ENCODE measurements around the gene TOM1L2.

The TOM1L2 gene

DNA sequence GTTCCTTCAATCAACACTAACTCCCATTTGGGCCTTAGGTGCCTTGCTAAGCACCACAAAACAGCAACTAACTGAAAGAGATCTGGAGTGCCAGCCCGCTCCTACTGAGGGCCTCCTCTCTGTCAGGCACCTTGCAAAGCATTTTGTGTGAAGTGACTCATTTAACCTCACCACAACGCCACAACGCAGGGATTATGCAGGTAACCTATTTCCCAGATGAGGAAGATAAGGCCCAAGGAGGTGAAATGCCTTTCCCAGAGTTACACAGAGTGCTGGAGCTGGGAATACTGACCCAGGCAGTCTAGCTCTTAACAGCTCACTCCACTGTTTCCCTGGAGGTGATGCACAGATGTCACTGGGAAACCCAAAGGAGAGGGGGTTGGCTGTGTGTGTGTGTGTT lies 33.3 kb upstream of the TOM1L2 start:
- ATAC-seq (ENCODE audit: insufficient read depth, low read depth) (no peak), DNase-seq (no peak)
- Histone ChIP-seq H3K79me2 (ENCODE audit: insufficient read depth, low read length) (no peaks in the 10 kb centered on the region), H3K9ac (ENCODE audit: low read depth, low read length) (no peak overlapping the region), H3K4me1 (ENCODE audit: insufficient read depth, low read length) (no peaks in the 10 kb centered on the region), H4K20me1 (ENCODE audit: insufficient read depth, low read length) (0 out of 2 replicates have a peak, but pooled peaks cover 5% of the 10 kb centered on the region), H3K4me2 (ENCODE audit: insufficient read depth, low read length) (no peak overlapping the region), H3K36me3 (ENCODE audit: insufficient read depth, low read length) (peaks cover 25% of the 10 kb centered on the region), H3K4me3 (ENCODE audit: low read depth in 1 of 2, low read length in 2 of 2) (no peak overlapping the region), H2AFZ (ENCODE audit: low read depth, low read length) (no peak overlapping the region), H3K27ac (ENCODE audit: low read length) (no peak overlapping the region), H3K9me3 (ENCODE audit: insufficient read depth, low read length, severe bottlenecking) (no peaks in the 10 kb centered on the region), H3K27me3 (ENCODE audit: insufficient read depth, low read length, poor library complexity) (no peaks in the 10 kb centered on the region)
- no peak for TF ChIP-seq EZH2 (IDR thresholded peaks at IDR 0.05; ENCODE audit: borderline replicate concordance, low read depth, low read length, severe bottlenecking)
- TF ChIP-seq, protein P1, sequence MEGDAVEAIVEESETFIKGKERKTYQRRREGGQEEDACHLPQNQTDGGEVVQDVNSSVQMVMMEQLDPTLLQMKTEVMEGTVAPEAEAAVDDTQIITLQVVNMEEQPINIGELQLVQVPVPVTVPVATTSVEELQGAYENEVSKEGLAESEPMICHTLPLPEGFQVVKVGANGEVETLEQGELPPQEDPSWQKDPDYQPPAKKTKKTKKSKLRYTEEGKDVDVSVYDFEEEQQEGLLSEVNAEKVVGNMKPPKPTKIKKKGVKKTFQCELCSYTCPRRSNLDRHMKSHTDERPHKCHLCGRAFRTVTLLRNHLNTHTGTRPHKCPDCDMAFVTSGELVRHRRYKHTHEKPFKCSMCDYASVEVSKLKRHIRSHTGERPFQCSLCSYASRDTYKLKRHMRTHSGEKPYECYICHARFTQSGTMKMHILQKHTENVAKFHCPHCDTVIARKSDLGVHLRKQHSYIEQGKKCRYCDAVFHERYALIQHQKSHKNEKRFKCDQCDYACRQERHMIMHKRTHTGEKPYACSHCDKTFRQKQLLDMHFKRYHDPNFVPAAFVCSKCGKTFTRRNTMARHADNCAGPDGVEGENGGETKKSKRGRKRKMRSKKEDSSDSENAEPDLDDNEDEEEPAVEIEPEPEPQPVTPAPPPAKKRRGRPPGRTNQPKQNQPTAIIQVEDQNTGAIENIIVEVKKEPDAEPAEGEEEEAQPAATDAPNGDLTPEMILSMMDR (IDR thresholded peaks at IDR 0.05; ENCODE audit: borderline replicate concordance, extremely low read depth, low read length, poor library complexity, severe bottlenecking), result no peak

DNA sequence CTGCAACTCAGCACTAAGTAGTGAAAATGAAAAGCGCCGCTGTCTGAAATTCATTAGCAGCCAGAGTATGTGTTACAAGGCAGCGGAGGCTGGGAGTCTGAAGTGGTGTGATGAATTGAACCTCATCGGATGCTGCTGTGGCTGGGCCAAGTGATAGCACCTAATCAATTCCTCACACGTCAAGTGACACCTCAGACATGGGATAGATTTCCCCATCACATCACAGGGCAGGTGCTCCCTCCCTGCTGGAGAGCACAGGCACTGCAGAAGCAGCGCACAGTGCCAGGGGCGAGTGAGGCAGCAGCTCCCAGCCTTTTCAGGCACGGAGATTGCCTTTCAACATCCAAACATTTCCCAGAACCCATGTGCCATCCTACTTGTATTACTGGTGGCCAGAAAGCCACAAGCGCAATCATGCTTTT lies 32.7 kb upstream of the TOM1L2 start:
- ATAC-seq (ENCODE audit: insufficient read depth, low read depth) (no peak), DNase-seq (no peak)
- no peak for TF ChIP-seq EZH2 (IDR thresholded peaks at IDR 0.05; ENCODE audit: borderline replicate concordance, low read depth, low read length, severe bottlenecking)
- TF ChIP-seq, protein P1 (IDR thresholded peaks at IDR 0.05; ENCODE audit: borderline replicate concordance, extremely low read depth, low read length, poor library complexity, severe bottlenecking), result peak; percentile 35

DNA sequence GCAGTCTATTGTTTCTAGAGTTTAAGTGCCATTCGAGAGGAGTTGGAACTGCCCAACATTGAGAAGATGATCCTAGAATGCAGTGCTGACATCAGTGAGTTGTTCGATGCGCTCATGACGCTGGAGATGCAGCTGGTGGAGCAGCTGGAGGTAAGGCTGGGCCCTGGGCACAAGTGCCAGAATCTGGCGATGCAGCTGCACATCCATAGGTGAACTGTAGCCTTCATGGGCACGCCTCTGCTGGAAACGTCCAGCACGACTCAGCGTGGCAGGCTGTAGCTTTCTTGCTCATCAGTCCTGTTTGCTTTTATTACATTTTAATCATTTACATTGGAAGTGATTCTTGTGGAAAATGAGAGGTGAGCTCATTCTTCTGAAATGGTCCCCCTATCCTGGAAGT lies 32.1 kb upstream of the TOM1L2 start:
- H2AFZ ChIP-seq (ENCODE audit: low read depth, low read length), result no peak overlapping the region
- H3K27me3 ChIP-seq (ENCODE audit: insufficient read depth, low read length, poor library complexity), result no peaks in the 10 kb centered on the region
- no peak overlapping the region for H3K4me3 ChIP-seq (ENCODE audit: low read depth in 1 of 2, low read length in 2 of 2)
- peaks cover 5% of the 10 kb centered on the region; the same call in 1 of the 2 replicates for H4K20me1 ChIP-seq (ENCODE audit: insufficient read depth, low read length)
- ATAC-seq (ENCODE audit: insufficient read depth, low read depth), result no peak
- TF ChIP-seq EZH2 (IDR thresholded peaks at IDR 0.05; ENCODE audit: borderline replicate concordance, low read depth, low read length, severe bottlenecking), result no peak
- TF ChIP-seq, protein P1 (IDR thresholded peaks at IDR 0.05; ENCODE audit: borderline replicate concordance, extremely low read depth, low read length, poor library complexity, severe bottlenecking), result no peak
- H3K36me3 ChIP-seq (ENCODE audit: insufficient read depth, low read length), result peaks cover 18% of the 10 kb centered on the region
- no peaks in the 10 kb centered on the region for H3K79me2 ChIP-seq (ENCODE audit: insufficient read depth, low read length)
- H3K4me2 ChIP-seq (ENCODE audit: insufficient read depth, low read length), result no peak overlapping the region
- H3K9ac ChIP-seq (ENCODE audit: low read depth, low read length), result no peak overlapping the region
- no peak overlapping the region for H3K27ac ChIP-seq (ENCODE audit: low read length)
- DNase-seq, result no peak
- H3K9me3 ChIP-seq (ENCODE audit: insufficient read depth, low read length, severe bottlenecking), result no peaks in the 10 kb centered on the region
- no peaks in the 10 kb centered on the region for H3K4me1 ChIP-seq (ENCODE audit: insufficient read depth, low read length)

More for the DNA sequence above, 32.7 kb upstream of the TOM1L2 start:
- Histone ChIP-seq H3K4me3 (ENCODE audit: low read depth in 1 of 2, low read length in 2 of 2) (no peak overlapping the region), H3K79me2 (ENCODE audit: insufficient read depth, low read length) (no peaks in the 10 kb centered on the region), H3K9ac (ENCODE audit: low read depth, low read length) (no peak overlapping the region), H3K36me3 (ENCODE audit: insufficient read depth, low read length) (peaks cover 24% of the 10 kb centered on the region), H3K4me2 (ENCODE audit: insufficient read depth, low read length) (no peak overlapping the region), H4K20me1 (ENCODE audit: insufficient read depth, low read length) (peaks cover 5% of the 10 kb centered on the region; the same call in 1 of the 2 replicates), H3K9me3 (ENCODE audit: insufficient read depth, low read length, severe bottlenecking) (no peaks in the 10 kb centered on the region), H3K4me1 (ENCODE audit: insufficient read depth, low read length) (no peaks in the 10 kb centered on the region), H2AFZ (ENCODE audit: low read depth, low read length) (no peak overlapping the region), H3K27ac (ENCODE audit: low read length) (no peak overlapping the region), H3K27me3 (ENCODE audit: insufficient read depth, low read length, poor library complexity) (no peaks in the 10 kb centered on the region)

DNA sequence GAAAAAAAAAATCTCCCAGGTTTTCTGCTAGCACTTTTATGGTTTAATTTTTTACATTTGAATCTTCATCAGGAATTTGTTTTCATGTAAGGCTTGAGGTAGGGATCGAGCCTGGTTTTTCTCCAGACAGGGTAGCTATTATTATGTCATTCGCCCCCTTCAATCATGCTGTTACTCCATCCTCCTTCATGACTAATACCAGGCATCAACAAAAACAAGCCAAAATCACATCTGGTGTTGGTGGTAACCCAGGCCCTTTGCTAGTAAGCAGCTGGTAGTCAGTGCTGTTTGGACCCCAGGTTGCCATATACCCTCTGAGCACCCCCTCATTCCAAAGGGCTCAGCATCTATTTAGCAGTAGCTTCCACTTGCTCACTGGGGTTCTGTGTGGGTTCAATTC lies 30.0 kb upstream of the TOM1L2 start:
- ATAC-seq (ENCODE audit: insufficient read depth, low read depth), result no peak
- DNase-seq, result no peak
- Histone ChIP-seq H3K9me3 (ENCODE audit: insufficient read depth, low read length, severe bottlenecking) (no peaks in the 10 kb centered on the region), H3K27ac (ENCODE audit: low read length) (no peak overlapping the region), H3K4me1 (ENCODE audit: insufficient read depth, low read length) (no peaks in the 10 kb centered on the region), H3K4me3 (ENCODE audit: low read depth in 1 of 2, low read length in 2 of 2) (no peak overlapping the region), H3K36me3 (ENCODE audit: insufficient read depth, low read length) (peaks cover 7% of the 10 kb centered on the region), H3K4me2 (ENCODE audit: insufficient read depth, low read length) (no peak overlapping the region), H3K79me2 (ENCODE audit: insufficient read depth, low read length) (no peaks in the 10 kb centered on the region), H4K20me1 (ENCODE audit: insufficient read depth, low read length) (peaks cover 5% of the 10 kb centered on the region; the same call in 1 of the 2 replicates), H3K27me3 (ENCODE audit: insufficient read depth, low read length, poor library complexity) (no peaks in the 10 kb centered on the region), H2AFZ (ENCODE audit: low read depth, low read length) (no peak overlapping the region), H3K9ac (ENCODE audit: low read depth, low read length) (no peak overlapping the region)
- TF ChIP-seq, protein P1 (IDR thresholded peaks at IDR 0.05; ENCODE audit: borderline replicate concordance, extremely low read depth, low read length, poor library complexity, severe bottlenecking), result no peak
- no peak for TF ChIP-seq EZH2 (IDR thresholded peaks at IDR 0.05; ENCODE audit: borderline replicate concordance, low read depth, low read length, severe bottlenecking)
